Fibroblast of gingiva (primary cell): ENCODE results near the gene LSP1.

Source experiments
- DNase-seq: peaks from one replicate; pipeline ENCODE4 v3.0.0-alpha.2; 2011; ENCODE audit warnings: low read depth

Gene LSP1

DNA sequence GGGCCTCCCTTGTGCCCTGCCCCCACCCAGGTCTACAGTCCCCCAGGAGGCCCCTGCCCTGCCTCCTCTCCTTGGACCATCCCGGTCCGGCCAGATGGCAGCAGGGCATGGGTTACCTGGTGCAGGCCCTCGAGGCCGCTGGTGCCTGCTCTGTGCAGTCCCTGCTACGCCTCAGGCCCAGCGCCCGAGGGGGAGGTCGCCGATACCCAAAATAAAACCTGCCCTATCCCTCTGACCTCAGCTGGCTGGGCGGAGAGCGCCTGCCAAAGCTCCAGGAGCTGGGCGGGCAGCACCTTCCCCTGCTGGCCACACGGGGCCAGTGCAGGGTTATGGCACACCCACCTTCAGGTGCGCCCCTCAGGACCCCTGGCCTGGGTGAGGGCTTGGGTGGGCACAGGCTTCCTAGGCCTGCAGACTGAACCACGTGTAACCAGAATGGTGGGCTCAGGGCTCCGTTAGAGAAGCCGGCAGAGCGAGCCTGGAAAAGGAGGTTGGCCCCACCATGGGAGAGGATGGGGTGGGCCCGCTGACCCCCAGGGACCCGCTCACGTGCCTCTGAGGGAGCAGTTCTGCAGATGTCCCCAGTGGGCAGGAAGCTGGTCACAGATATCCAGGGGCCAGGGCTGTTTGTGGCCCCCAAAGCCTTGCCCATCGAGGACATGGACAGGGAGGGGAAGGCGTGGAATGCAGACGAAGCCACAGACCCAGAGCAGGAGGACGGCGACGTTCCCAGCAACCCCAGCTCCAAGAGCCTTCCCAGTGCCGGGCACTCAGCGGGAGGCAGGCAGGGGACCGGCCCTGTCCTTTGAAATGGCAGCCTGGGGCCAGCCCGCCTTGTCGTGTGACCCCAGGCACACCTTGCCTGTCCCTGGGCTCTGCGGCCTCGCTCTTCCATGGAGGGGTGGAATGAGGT lies 64.9 kb downstream of the LSP1 start:
- DNase-seq: no peak

DNA sequence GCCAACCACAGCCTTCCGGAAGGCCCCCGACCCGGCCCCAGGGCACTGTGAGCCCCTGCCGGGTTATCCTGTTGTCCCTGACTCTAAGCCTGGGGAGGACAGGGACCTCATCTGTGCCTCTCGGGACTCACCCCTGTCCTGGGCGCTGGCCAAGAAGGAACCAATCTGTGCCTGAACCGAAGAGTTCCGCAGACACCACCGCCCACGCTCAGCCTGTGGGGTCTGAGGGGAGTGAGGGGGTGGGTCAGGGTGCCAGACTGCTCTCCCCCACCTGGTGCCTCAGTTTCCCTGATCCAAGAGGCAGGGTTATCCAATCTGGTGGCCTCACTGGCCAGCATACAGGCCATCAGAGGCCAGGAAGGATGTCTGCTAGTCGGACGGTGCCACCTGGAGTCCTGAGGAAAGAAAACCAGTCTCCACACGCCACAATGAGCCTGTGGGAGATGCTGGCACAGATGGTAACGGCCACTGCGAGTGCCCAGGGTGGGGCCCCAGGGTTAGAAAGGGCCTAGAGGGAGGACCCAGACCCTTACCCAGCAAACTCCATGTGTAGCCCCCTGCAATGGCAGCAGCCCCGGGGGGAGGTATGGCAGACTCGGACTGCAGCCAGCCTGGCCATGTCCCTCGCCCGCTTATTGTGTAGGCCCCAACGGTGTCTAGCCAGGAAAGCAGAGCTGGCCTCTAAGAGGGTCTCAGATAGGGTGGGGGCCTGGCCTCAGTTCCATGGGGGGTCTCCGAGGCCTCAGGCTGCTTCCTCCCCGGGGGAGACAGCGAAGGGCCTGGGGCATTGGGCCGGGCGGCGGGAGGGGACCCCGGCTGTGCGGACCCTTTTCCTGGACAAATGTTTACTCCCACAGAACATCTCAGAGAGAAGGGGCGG lies 65.8 kb downstream of the LSP1 start:
- DNase-seq: no peak

DNA sequence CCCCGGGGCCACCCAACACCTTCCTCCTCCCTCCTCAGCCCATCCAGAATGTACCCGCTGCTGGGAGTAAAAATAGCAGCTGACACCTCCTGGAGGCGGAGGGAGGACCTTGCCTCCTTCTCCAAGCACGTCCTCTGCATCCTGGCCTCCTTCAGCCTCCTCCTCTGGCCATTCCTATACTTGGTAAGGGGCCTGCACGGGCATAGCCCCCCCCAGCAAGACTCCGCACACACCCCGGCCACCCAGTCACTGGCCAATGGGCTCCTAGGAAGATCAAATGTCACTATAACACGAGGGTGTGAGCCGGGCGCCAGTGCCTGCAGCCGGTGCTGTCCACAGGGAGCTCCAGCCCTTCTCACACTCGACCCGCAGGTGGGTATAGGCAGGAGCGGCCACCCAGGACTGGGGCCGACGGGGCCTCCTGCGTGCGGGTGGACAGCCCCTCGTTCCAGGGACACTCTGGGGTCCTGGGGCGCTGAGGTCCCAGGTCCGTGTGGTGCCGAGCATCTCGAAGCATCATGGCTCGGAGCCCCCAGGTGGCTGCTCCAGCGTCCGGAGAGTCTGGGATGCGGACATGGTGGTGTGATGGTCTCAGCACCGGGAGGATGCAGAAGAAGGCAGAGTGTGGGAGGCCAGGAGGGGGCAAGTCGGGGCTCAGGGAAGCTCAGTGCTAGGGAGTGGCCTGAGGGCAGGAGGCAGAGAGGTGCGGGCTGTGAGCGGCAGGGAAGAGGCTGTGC lies 66.7 kb downstream of the LSP1 start, which contains the start of gene TNNT3:
TNNT3 (plus strand) TSS at position 313 of the 737 bp plus-strand sequence. CDS start 3,172 bp downstream, outside the sequence.
- no peak for DNase-seq

DNA sequence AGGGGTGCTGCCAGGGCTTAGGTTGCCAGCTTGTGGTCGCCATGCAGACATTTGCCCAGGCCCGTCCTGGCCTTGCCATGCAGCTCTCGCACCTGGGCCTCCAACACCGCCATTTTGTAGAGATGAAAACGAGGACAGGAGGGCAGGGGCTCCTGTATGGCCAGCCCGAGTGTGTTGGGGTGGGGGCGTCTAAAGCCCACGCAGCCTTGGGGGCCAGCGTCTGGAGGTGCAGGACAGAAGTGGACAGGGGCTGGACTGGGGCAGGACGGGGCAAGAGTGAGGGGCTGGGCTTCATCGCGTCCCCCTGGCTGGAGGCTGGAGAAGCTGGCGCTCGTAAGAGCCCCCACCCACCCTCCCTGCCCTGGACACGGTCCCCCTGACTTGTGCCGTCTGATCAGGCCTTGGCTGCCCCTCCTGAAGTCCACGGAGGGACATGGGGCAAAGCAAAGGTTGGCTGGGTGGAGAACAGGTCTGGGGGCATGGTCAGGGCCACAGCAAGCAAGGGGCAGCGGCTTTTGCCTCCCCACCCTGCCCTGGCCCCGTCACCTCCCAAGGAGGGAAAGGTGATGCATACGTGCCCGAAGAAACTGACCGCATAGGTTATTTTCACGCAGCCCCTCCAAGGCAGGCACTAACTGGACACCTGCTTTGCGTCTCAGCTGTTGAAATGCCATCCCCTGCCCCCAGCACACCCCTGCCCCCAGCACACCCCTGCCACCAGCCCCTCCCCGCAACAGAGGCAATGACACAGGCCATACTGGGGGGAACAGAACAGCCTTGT lies 67.4 kb downstream of the LSP1 start:
- DNase-seq: no peak

DNA sequence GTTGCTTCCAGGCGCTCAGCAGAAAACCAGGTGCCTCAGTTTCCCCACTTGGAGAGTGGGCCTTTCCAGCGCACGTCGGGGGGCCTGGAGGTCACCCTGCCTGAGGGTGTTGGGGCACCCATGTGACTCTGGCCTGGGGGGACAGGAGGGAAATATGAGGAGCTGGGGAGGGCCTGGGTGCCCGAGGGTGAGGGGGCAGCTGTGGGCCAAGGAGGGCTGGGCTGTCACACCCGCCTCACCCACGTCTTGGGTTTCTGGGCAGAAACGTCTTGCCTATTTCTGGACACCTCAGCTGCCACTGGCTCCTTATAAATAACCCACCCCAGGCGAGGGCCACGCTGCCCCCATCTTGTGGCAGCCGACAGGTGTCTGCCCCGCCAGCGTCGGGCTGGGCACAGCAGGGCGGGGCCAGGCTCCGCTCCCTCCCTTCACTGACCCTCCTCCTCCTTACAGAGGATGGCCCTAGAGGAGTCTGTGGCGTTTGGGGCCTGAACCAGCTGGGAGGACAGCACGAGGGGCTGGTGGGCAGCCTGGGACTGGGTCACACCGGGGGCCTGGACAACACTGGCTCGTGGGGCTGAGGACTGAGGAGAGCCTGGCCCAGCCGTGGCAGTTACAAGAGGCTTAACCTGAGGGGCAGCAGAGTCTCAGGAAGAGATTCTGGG lies 68.2 kb downstream of the LSP1 start:
- DNase-seq: no peak

DNA sequence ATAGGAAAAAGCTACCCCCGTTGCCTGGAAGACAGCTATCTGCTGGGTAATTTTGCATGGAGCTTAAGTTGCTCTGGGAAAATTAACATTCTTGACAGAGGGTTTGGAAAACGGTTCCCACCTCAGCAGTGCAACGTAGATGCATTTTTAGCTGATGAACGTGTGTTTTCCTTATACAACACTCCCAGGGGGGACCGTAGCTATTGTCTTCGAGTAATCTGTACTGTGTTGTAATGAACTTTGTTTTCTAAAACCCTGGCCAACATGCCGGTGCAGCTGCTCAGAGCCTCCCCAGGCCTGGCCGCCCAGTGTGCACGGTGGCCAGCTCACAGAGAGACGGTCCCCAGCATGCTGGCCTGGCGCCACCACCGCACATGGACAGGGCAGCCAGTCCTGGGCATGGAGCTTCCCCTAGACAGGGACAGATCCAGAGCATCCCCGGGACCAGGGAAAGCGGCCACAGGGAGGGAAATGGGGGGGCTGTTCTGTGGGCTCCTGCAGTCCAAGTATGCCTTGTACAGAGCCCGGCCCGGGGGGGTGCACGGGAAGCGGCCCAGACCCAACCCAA lies 68.8 kb downstream of the LSP1 start:
- peak; percentile 31 for DNase-seq

DNA sequence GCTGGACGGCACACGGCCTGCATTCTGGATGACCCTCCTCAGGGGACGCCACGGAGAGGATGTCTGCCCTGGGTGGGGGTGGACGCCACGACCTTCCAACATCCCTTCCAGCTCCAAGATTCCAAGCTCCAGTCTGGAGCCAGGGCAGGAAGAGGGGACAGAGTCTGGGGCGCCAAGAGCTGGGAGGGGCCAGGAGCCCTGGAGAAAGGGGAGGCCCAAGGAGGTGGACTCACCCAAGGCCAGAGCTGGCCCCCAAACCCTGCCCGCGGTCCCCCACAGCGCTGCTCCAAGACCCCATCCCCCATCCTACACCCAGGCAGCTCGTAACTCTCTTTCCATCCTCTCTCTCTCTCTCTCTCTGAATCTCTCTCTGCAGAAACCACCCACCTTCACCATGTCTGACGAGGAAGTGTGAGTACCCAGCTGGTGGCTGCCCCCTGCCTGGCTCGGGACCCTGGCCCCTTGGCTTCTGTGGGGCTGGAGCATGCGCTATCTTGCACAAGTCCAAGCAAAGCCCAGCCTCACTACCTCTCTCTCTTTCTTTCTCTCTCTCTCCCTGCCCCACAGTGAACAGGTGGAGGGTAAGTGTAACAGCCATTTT lies 69.7 kb downstream of the LSP1 start:
- DNase-seq: no peak

DNA sequence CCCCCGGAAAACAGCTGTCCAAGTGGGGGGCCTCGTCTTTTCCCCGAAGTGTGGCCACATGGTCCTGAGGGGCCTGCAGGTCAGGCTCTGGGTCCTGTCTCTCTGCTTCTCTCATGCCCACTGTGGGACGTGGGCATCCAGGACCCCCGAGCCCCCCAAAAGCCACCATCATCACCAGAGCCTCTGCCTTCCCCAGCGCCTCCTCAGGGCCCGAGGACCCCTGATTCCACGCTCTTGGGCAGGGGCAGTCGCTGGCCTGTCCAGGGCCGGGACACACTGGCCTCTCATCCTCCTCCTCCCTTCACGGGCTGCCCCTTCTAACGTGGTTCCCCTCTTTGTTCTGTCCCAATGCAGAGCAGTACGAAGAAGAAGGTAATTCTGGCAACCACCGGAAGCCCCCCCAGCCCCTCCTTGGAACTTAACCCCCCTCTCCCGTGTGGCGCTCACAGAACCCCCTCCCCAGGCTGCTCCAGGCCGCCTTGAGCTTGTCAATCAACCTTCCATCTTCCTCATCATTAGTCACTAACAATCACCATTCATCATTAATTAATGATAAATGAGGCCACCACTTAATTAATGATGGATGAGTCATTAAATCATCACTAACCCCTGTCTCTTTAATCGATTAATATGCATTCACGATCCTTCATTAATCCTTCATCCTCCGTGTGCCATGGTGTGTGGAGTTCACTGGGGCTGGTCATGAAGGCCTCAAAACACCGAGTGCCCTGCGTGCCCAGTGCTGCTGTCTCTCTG lies 70.5 kb downstream of the LSP1 start:
- DNase-seq: no peak

DNA sequence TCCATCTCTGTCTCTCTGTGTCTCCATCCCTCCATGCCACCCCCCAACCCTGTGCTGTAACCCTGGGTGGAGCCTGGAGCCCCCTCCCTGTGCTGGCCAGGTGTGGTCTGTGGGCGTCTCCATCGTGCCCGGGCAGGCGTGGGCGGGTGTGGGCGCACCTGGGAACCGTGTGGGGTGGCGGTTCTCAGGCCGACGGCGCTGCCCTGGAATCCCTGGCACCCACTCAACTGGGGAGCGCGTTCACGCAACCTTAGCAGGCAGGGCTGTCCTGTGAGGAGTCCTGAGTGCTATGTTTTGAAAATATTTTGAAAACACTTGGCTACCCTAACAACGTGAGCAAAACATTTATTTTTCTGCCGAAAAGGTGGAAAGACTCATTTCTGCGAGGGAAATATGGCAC lies 71.3 kb downstream of the LSP1 start:
- DNase-seq: no peak

DNA sequence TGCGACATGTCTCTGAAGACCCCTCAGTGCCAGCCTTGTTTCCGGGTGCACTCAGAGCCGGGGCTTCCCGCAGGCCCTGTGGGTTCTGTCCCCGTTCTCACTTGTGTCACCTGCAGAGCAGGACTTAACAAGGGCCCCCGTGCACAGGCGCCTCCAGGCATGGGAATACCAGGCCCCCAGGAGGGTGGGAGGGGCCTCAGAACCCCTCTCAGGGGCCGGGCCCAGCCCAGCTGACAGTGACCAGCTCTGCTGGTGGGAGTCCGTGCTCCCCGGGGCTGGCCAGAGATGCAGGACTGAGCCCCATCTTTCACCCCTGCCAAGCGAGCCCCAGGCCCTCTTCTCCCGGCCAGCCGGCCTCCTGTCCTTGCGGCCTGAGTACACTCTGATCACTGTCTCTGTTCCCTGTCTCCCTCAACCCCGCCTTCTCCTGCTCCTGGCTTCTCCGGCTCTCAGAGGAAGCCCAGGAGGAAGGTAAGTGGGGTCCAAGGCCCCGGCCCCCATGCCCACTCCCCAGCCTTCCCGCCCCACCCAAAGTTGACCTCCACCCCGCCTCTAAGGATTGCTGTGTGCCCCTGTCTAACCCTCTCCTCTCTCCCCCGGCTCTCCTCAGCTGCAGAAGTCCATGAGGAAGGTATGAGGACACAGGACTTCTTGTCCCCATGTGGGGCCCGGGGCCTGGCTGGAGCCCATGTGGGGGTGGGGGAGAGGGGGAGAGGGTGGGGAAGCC lies 71.9 kb downstream of the LSP1 start:
- no peak for DNase-seq

DNA sequence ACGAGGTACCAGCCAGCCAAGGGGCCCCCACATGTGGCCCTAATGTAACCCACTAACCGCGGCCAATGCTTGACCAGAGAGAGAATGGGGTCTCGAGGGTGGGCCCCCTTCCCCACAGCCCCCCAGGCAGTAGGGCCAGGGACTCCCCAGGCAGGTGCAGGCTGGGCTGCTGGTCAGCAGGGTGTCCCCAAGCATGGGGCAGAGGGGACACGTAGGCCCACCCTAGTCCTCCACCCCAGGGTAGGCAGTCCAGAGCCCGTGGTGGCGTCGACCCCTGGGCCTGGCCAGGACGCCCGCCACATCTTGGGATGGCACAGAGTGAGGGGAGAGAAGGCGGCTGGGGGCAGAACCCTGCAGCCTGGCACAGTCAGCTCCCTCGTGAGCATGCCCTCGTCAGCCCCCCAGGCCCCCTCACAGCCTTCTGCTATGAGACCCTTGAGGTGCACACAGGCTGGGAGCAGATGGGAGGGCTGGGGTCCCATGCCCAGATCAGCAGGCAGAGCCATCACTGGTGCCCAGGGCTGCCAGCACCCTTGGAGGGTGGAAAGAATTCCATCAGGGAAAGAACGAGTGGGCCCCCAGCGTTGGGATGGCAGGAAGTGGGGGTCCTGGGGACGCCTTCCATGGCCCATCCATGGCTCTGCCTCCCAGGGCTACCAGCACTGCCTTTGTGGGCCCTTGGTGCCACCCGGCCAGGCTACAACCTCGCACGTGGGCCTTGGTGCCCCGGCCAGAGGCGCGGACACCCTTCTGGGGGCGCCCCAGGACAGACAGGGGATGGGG lies 72.7 kb downstream of the LSP1 start:
- no peak for DNase-seq

DNA sequence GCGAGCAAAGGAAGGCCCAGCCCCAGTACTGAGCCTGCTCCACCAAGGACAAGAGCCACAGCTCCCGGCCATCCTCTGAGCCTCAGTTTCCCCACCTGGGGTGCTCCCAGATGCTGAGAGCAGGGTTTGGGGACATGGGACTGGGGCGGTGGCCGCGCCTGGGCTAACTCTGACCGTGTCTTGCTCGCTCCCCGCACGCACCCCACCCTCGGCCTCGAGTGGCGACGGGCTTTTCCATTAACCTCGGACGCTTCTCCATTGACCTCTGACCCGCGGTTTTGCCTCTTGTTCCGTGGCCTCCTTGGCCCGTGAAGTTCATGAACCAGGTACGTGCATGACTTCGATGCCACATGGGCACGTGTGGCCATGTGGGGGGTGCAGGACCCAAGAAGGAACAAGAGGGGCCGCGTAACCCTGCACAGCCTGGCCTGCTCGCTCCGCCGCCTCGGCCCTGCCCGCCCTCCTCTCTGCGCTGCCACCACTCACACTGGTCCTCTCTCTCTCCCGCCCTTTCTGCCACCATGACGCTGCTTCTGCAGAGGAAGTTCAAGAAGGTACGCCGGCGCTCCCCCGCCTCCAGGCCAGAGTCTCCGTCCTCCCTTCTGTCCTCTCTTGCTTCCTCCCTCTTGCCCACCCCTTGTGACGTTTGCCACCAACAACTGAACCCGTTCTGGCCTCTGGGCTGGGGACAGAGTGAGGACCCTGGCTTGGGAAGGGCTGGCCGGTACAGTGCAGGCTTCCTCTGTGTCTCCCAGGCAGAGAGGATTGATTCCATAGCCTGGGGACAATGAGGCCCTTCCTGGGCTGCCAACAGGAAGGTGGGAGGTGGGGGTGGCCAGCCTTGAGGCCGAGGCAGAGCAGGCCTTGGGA lies 73.5 kb downstream of the LSP1 start:
- DNase-seq: no peak

DNA sequence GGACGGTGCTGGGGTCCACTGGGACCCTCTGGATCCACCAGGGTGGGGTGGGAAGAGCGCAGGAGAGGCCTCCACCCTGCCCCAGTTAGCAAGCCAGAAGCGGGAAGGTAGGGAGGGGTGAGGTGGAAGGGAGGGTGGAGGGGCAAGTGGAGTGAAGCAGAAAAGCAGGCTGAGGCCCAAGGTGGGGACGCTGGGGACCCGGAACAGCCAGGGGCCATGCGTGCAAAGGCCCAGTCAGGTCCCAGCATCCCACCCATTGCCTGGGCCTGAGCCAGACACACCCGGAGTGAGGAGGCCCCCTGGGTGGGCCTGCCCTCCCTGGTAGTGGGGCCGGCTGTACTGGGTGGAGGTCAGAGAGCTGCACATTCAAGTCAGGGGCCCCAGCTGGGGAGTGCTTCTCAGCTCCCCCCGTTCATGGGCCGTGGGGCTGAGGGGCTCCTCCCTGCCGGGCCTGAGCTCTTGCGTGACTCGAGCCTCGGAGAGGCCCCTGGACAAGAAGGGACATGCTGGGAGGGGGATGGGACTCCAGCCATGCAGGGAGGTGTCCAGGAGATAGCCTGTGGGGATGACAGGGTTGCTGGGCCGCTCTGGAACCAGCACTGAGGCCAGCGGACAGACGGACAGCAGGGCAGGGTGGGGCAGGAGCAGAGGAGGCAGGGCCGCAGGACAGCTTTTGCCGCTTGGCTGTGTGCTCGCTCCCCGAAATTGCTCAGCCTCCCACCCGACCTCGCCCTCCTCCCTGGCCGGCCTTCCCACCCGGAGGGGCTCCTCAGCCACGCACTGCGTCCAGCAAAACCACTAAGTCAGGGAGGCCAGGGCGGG lies 74.4 kb downstream of the LSP1 start:
- no peak for DNase-seq

DNA sequence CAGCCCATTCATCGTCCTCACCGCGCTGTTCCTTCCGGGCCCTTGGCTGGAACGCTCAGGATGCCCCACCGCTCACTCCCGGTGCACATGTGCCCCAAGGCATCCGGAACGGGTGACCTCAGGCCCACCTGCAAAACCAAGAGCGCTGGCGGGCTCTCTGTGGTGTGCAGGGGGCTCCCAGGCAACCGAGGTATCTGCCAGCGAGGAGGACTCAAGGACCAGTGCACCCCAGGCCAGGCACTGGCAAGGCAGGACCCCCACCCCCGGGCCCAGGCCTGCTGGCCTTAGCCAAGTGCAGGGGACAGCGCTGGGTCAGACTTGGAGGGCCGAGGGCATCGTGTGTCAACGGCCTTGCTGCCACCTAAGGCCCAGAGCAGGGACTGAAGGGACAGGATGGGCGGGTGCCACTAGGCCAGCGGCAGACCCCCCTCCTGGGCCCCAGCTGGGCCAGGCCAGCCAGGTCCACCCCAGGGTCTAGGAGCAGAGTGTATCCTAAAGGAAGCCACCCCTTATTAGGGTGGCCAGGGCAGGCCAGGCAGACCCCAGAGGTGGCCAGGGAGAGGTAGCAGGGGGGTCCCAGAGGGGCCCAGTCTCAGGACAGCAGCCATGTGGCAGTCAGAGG lies 75.1 kb downstream of the LSP1 start:
- DNase-seq: no peak

DNA sequence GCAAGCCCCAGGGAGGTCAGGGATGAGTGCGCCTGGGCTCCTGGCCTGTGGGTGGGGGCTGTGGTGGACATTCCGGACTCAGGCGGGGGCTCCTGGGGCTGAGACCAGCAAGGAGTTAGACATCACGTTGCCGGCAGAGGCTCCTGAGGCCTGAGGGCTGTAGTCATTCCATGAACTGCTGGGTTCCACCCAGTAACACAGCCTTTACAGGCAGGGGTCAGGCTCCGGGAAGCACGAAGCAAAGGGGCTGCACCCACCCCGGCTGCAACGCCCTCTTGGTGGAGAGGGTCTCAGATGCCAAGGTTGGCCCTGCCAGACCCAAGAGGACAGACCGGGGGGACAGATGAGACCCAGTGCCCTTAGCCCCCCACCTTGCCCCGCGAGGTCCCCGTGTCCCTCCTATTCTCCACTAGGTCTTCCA lies 75.6 kb downstream of the LSP1 start:
- no peak for DNase-seq
